Thymus (tissue), 11 donors: ENCODE data around the gene PAPSS2. TPM values are rescaled to one million over a fixed set of nuclear protein-coding genes. Genes with fewer than 3 reads are reported as not detected.

Experiments used
- DNase-seq, 9 donors: peaks; one replicate each; pipeline ENCODE4 v3.0.0-alpha.2; 2013; ENCODE audit warnings: low spot score in 9 of 9, low read depth in 6 of 9, missing footprints in 1 of 9
- H3K27ac ChIP-seq, 2 donors: one replicate each; pipeline ENCODE4 v1.5.1; 2013; ENCODE audit warnings: control low read depth in 1 of 2, low read depth in 1 of 2, low read length in 1 of 2, mild to moderate bottlenecking in 1 of 2, moderate library complexity in 1 of 2
- H3K27me3 ChIP-seq, 2 donors: one replicate each; pipeline ENCODE4 v1.5.1; 2013; ENCODE audit warnings: low read length in 1 of 2; ENCODE audit not compliant: control insufficient read depth in 2 of 2, insufficient read depth in 1 of 2
- H3K36me3 ChIP-seq, 2 donors: one replicate each; pipeline ENCODE4 v1.5.1; 2013; ENCODE audit warnings: low read length in 1 of 2, mild to moderate bottlenecking in 1 of 2, moderate library complexity in 1 of 2; ENCODE audit not compliant: control insufficient read depth in 2 of 2, insufficient read depth in 2 of 2
- H3K4me1 ChIP-seq, 2 donors: one replicate each; pipeline ENCODE4 v1.5.1; 2013; ENCODE audit warnings: low read length in 2 of 2; ENCODE audit not compliant: control insufficient read depth in 2 of 2, insufficient read depth in 2 of 2
- H3K4me3 ChIP-seq, 2 donors: one replicate each; pipeline ENCODE4 v1.5.1; 2013; ENCODE audit warnings: low read length in 2 of 2, control low read depth in 1 of 2, mild to moderate bottlenecking in 1 of 2
- H3K9me3 ChIP-seq, 2 donors: one replicate each; pipeline ENCODE4 v1.5.1; 2013; ENCODE audit warnings: low read length in 1 of 2, mild to moderate bottlenecking in 1 of 2; ENCODE audit not compliant: control insufficient read depth in 2 of 2, insufficient read depth in 1 of 2
- WGBS: extraction: QIAGEN DNeasy Blood & Tissue Kit; methylation state at CpG from one replicate; pipeline ENCODE4 v1.1.7; 2013; 5-methylcytosine and 5-hydroxymethylcytosine counted together
- polyA plus RNA-seq: library from polyadenylated mRNA; stranded (reverse); fragments of 200-250 nt; gene quantifications from one replicate; pipeline ENCODE4 v1.2.3, GENCODE V29; 2013
- total RNA-seq: library from RNA; stranded (reverse); fragments of 120-200 nt; gene quantifications from one replicate; pipeline ENCODE4 v1.2.4, GENCODE V29; 2013
- donor health status: healthy.

PAPSS2 gene
- total and polyA plus RNA-seq, 2 donors = 2.5 to 5.8 TPM

DNA sequence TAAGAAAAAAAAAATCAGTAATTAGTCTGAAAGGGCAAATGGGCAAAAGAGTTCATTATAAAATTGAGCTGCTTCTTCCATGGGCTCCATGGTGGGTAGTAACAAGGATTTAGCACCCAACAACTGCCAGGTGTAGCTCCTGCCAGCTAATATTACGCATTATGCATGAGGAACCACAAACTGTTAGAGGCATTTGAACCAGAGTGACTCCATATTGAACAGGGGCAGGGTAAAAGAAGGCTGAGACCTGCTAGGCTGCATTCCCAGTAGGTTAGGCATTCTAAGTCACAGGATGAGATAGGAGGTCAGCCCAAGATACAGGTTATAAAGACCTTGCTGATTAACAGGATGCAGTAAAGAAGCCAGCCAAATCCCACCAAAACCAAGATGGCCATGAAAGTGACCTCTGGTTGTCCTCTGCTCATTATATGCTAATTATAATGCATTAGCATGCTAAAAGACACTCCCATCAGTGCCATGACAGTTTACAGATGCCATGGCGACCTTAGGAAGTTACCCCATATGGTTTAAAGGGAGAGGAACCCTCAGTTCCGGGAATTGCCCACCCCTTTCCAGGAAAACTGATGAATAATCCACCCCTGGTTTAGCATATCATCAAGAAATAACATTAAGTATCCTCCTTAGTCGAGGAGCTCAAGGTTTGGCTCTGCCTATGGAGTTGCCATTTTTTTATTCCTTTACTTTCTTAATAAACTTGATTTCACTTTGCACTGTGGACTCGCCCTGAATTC is 8.7 kb upstream of the PAPSS2 start:
- 86% methylated on average over 5 of the region's 5 CpGs for WGBS
- Histone ChIP-seq H3K4me1 (no peaks in the 10 kb centered on the region), H3K27me3 (no peaks in the 10 kb centered on the region), H3K9me3 (no peaks in the 10 kb centered on the region), H3K36me3 (no peaks in the 10 kb centered on the region), H3K27ac (no peak overlapping the region), H3K4me3 (no peak overlapping the region)
- no peak for DNase-seq

DNA sequence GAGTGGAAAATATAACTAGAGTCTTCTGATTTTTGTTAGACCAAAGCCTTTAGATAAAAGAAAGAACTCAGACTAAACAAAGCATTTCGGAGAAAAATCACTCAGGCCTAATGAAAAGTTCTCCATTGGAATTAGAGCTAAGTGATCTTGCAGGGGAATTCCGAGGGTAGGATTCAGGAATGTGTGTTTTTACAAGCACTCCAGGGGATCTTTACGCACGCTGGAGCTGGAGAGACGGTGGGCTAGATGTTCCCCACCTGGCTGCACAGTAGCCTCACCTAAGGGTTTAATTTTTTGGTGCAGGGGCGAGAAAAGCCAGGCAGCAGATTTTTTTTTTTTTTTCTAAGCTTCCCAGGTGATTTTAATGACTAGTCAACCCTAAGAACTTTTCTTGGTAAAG is 7.9 kb upstream of the PAPSS2 start:
- DNase-seq = no peak

GRCh38 chr10:87652261-87652660 is 7.4 kb upstream of the PAPSS2 start:
- no peaks in the 10 kb centered on the region for H3K27me3 ChIP-seq
- 100% methylated on average over 1 of the region's 1 CpG for WGBS
- no peaks in the 10 kb centered on the region for H3K4me1 ChIP-seq

More for the DNA sequence above, 7.9 kb upstream of the PAPSS2 start:
- Histone ChIP-seq H3K4me3 (no peak overlapping the region), H3K36me3 (no peaks in the 10 kb centered on the region), H3K9me3 (no peaks in the 10 kb centered on the region), H3K27ac (no peak overlapping the region), H3K27me3 (no peaks in the 10 kb centered on the region), H3K4me1 (no peaks in the 10 kb centered on the region)
- 93% methylated on average over 6 of the region's 6 CpGs for WGBS

GRCh38 chr10:87654212-87654611 is 5.5 kb upstream of the PAPSS2 start:
- DNase-seq = no peak
- Histone ChIP-seq H3K27ac (no peak overlapping the region), H3K4me3 (no peak overlapping the region), H3K27me3 (peaks cover 0 to 6% of the 10 kb centered on the region in 2 donors), H3K4me1 (no peaks in the 10 kb centered on the region), H3K9me3 (no peaks in the 10 kb centered on the region), H3K36me3 (no peaks in the 10 kb centered on the region)
- WGBS = 49% methylated on average over 1 of the region's 1 CpG

More at GRCh38 chr10:87652261-87652660, 7.4 kb upstream of the PAPSS2 start:
- no peak for DNase-seq
- Histone ChIP-seq H3K4me3 (no peak overlapping the region), H3K36me3 (no peaks in the 10 kb centered on the region), H3K9me3 (no peaks in the 10 kb centered on the region), H3K27ac (no peak overlapping the region)

GRCh38 chr10:87656431-87657072 is 3.1 kb upstream of the PAPSS2 start:
- H3K27ac ChIP-seq = no peak overlapping the region
- peak in 8 of 9 donors; percentile 22 to 68 (median 34) for DNase-seq
- WGBS = 45% methylated on average over 4 of the region's 4 CpGs
- H3K9me3 ChIP-seq = no peaks in the 10 kb centered on the region
- no peaks in the 10 kb centered on the region for H3K36me3 ChIP-seq
- peaks cover 9 to 29% of the 10 kb centered on the region in 2 donors for H3K27me3 ChIP-seq
- H3K4me3 ChIP-seq = no peak overlapping the region
- H3K4me1 ChIP-seq = peaks cover 4 to 6% of the 10 kb centered on the region in 2 donors

DNA sequence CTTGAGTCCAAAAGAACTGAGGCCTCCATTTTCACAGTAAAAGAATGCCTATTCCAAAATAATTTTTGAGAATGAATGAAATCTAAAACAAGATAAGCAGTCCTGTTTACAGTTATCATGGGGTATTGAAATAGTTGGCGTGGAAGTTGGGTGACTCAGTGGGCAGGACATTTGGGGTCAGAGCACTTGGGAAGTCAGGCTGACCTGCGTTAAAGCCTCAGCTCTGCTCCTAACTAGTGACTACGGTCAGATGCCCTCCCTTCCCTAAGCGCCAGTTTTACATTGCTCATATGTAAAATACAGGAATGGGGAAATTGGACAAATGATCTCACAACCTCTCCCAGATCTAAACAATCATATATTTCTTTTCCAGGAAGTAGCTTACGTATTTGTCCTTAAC is 2.3 kb upstream of the PAPSS2 start:
- WGBS = 96% methylated on average over 5 of the region's 5 CpGs

DNA sequence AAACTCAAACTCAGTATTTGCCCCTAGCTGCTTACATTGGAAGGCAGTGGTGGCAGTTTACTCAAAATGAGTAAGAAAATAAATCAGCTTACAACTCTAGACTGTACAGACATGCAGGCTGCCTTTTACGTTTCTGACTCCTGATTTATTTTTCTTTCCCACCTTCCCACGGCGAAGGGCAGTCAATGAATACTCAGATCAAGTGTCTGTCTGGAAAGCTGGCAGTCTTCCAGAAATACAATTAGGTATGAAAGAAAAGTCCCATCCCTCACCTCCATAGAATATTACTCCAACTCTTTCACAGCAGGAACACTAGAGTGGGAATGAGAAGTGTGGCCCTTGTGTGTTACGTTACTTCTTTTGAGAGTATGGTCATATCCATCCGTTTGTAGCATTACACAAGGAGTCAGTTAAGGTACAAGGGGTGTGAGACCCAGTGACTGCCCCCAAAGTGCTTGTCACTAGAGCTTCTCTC is 1.3 kb upstream of the PAPSS2 start:
- H3K4me3 ChIP-seq = no peak overlapping the region
- DNase-seq = peak in 1 of 9 donors; percentile 18
- H3K27me3 ChIP-seq = peaks cover 9 to 29% of the 10 kb centered on the region in 2 donors
- no peaks in the 10 kb centered on the region for H3K9me3 ChIP-seq
- H3K36me3 ChIP-seq = no peaks in the 10 kb centered on the region
- H3K27ac ChIP-seq = no peak overlapping the region
- 93% methylated on average over 5 of the region's 5 CpGs for WGBS
- H3K4me1 ChIP-seq = peaks cover 4 to 6% of the 10 kb centered on the region in 2 donors

More for the DNA sequence above, 2.3 kb upstream of the PAPSS2 start:
- no peak overlapping the region for H3K4me3 ChIP-seq
- H3K36me3 ChIP-seq = no peaks in the 10 kb centered on the region
- no peak overlapping the region for H3K27ac ChIP-seq
- H3K27me3 ChIP-seq = peaks cover 9 to 29% of the 10 kb centered on the region in 2 donors
- no peaks in the 10 kb centered on the region for H3K9me3 ChIP-seq
- peaks cover 4 to 6% of the 10 kb centered on the region in 2 donors for H3K4me1 ChIP-seq
- no peak for DNase-seq

DNA sequence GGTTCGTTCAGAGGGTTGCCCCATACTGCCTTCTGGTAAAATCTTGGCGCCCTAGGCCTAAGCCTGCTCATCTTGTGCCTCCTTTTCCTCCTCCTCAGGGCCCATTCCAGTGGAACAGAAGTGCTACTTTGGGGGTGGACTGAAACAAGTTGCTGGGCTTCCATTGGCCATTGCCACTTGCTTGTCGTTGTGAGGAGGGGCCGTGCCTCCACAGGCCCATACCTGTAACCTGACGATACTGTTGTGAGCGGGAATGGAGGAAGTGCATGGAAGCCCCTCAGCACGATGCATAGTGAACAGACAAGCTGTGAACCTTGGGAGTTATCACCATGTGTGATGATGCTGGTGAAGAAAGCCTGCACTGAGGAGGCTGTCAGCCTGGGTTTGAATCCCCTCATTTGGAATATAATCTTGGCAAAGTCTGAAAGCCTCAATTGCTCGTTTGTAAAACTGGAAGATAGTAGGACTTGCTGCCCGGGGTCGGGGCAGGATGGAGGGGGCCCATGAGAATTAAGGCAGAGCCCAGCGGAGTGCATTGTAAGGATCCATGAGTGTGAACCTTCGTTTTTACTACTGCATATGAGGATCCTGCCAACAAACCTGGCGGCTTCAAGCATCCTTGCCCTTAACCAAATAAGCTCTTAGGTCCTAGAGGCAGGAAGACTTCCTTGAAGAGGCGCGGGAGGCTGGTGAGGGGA is 671 bp upstream of the PAPSS2 start:
- Histone ChIP-seq H3K4me3 (peak overlapping the region in 1 of 2 donors; percentile 60), H3K4me1 (peaks cover 4 to 6% of the 10 kb centered on the region in 2 donors), H3K27ac (no peak overlapping the region), H3K36me3 (no peaks in the 10 kb centered on the region), H3K27me3 (peaks cover 9 to 29% of the 10 kb centered on the region in 2 donors), H3K9me3 (no peaks in the 10 kb centered on the region)
- no peak for DNase-seq
- 81% methylated on average over 15 of the region's 15 CpGs for whole genome bisulfite sequencing
